HUES6 (cell line): Measurements from ENCODE around the gene SNTG2.
A peak's percentile ranks its signal among the peaks of the same experiment; 100 is the strongest.

Source experiments
- H3K27ac ChIP-seq: 2 replicates; pipeline ENCODE4 v1.7.0; 2013; ENCODE audit warnings: low read depth, mild to moderate bottlenecking, low read length, inconsistent platforms
- H3K27me3 ChIP-seq: 2 replicates; pipeline ENCODE4 v1.6.1; 2013; ENCODE audit warnings: low read length; ENCODE audit not compliant: control insufficient read depth, insufficient read depth
- H3K36me3 ChIP-seq: 2 replicates; pipeline ENCODE4 v1.6.1; 2013; ENCODE audit warnings: low read length; ENCODE audit not compliant: control insufficient read depth, insufficient read depth
- H3K4me1 ChIP-seq: 2 replicates; pipeline ENCODE4 v1.6.1; 2013; ENCODE audit warnings: low read length; ENCODE audit not compliant: control insufficient read depth, insufficient read depth
- H3K4me3 ChIP-seq: 2 replicates; pipeline ENCODE4 v1.5.1; 2013; ENCODE audit warnings: low read depth, low read length
- H3K9ac ChIP-seq: one replicate; pipeline ENCODE4 v1.6.1; 2013; ENCODE audit warnings: mild to moderate bottlenecking, low read length
- H3K9me3 ChIP-seq: 2 replicates; pipeline ENCODE4 v1.6.1; 2013; ENCODE audit warnings: low read depth, low read length; ENCODE audit not compliant: control insufficient read depth, insufficient read depth

The SNTG2 gene

DNA sequence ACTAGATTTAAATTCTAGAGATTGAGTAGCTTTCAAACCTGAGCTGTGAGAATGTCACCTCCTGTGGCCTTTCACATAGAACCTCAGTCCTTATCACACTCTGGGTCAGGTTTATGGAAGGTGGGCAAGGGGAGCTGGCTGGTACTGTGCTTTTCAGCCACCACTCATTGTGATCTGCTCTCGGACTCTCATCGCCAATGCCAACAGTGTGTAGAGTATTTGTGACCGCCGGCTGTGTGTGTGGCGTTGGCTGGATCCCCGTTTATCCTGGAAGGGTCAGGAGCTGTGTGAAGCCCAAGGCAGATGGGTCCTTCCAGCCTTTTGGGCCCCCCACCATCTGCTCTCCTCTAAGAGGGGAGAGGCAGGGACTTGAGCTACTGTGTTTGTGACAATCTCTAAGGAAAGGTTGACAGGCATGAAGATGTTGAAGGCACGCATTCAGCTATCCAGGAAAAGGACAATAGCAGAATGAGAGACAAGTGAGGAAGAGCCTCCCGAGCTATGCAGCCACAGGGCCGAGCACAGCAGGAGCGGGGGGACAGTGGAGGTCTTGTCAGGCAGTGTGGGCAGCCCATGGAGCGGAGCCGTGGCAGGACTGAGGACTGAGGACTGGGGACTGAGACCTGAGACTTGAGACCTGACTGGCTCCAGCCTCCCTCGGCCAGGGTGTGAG is 355.5 kb downstream of the SNTG2 start:
- H3K27me3 ChIP-seq, result no peaks in the 10 kb centered on the region
- H3K4me3 ChIP-seq, result no peak overlapping the region
- H3K36me3 ChIP-seq, result no peaks in the 10 kb centered on the region
- peaks cover 12% of the 10 kb centered on the region for H3K4me1 ChIP-seq
- H3K9me3 ChIP-seq, result no peaks in the 10 kb centered on the region
- no peak overlapping the region for H3K27ac ChIP-seq
- H3K9ac ChIP-seq, result peak overlapping the region; percentile 25

DNA sequence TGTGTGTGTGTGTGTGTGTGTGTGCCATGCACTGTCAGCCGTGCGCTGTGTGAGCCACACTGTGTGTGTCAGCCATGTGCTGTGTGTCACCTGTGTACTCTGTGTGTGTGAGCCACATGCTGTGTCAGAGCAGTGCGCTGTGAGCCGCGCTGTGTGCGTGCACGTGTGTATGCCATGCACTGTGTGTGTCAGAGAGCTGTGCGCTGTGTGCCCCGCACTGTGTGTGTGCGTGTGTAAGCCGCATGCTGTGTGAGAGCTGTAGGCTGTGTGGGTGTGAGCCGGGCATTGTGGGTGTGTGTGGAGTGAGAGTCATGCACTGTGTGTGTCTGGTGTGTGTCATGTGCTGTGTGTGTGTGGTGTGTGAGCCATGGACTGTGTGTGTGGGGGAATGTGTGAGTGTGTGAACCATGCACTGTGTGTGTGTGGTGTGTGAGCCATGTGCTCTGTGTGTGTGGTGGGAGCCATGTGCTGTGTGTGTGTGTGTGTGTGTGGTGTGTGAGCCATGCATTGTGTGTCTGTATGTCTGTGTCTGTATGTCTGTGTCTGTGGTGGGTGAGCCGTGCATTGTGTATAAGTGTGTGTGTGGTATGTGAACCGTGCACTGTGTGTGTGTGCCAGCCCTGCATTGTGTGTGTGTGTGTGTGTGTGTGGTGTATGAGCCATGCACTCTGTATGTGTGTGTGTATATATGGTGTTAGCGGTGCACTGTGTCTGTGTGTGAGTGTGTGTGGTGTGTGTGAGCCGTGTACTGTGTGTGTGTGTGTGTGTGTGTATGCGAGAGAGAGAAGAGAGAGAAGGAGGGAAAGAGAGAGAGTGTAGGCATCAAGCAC is 356.3 kb downstream of the SNTG2 start:
- H3K36me3 ChIP-seq, result no peaks in the 10 kb centered on the region
- H3K9ac ChIP-seq, result peak overlapping the region; percentile 25
- no peak overlapping the region for H3K4me3 ChIP-seq
- H3K4me1 ChIP-seq, result peaks cover 12% of the 10 kb centered on the region
- no peaks in the 10 kb centered on the region for H3K9me3 ChIP-seq
- no peak overlapping the region for H3K27ac ChIP-seq
- no peaks in the 10 kb centered on the region for H3K27me3 ChIP-seq

DNA sequence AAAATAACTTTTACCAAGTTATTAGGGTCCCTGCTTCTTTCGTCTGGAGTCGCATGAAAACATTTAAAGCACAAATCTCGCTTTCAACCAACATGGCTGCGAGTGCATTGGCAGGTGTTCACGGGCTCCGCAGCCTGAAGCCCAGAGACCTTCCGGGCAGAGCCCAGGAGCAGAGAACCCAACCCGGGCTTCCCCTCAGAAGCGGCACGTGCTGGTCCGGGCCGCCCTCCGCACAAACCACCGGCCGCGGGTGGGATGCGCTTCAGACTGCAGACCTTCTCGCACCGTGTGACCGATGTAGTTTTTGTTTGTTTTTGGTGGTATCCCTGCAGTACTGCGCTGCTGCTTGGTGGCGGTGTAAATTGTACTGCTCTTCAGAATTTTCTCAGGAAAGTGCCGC is 357.0 kb downstream of the SNTG2 start:
- Histone ChIP-seq H3K9ac (no peak overlapping the region), H3K27me3 (no peaks in the 10 kb centered on the region), H3K27ac (no peak overlapping the region), H3K4me1 (peaks cover 12% of the 10 kb centered on the region), H3K9me3 (no peaks in the 10 kb centered on the region), H3K4me3 (no peak overlapping the region), H3K36me3 (no peaks in the 10 kb centered on the region)

DNA sequence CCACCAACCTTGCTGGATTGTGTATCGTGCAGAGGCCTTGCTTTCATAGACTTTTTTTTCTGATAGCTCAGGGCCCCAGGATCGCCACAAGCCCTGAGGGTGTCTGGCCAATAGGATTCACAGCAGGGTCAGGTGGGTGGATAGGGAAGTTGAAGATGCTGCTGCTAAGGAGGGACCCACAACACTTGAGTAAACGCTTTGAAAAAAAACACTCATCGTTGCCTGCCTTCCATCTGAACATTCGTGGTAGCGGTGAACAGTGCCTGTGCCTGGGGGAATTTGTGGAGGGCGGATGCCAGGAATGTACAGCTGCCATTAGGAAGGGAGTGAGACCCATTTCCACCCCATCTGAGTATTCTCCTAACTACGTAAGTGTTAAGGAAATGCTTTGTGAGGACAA is 358.0 kb downstream of the SNTG2 start:
- H3K4me1 ChIP-seq, result peaks cover 12% of the 10 kb centered on the region
- no peak overlapping the region for H3K4me3 ChIP-seq
- H3K9ac ChIP-seq, result no peak overlapping the region
- no peak overlapping the region for H3K27ac ChIP-seq
- H3K9me3 ChIP-seq, result no peaks in the 10 kb centered on the region
- no peaks in the 10 kb centered on the region for H3K36me3 ChIP-seq
- no peaks in the 10 kb centered on the region for H3K27me3 ChIP-seq

DNA sequence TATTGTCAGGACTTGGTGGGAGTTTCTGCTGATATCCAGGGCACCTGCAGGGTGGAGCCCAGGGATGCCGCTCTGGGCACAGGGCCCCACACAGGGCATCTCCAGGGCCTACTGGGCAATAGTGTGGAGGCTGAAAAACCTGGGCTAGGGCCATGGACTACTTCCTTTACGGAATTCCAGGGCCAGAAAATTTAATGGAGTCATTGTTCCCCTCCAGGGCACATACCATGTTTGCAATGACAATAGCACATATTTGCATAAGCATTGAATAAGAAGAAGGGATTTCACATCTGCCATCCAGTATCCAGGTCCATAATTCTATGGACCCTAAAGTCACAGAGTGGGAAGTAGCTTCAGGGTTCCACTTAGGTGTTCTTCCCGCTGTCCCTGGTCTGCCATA is 358.9 kb downstream of the SNTG2 start:
- Histone ChIP-seq H3K4me3 (no peak overlapping the region; the same call in 1 of the 2 replicates), H3K36me3 (no peaks in the 10 kb centered on the region), H3K27ac (peak overlapping the region; percentile 77; the same call in 1 of the 2 replicates), H3K9me3 (no peaks in the 10 kb centered on the region), H3K9ac (no peak overlapping the region), H3K27me3 (no peaks in the 10 kb centered on the region), H3K4me1 (peaks cover 12% of the 10 kb centered on the region)

DNA sequence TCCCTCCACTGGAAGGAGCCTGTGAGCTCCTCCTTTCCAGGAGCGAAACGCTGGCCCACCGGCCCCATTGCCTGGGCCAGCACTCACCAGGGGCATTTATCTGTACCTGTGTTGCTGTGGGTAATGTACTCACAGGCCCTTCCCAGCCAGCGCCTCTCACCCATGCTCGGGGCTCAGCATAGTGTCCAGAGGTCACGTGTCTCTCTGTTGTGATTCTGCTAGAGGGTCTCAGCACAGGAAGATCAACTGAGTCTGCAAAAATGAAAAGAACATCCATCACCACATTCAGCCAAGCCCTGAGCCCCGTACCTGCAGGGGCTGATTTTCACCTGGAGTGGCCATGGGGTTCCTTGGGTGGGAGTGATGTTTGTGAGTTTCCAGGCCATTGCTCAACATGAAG is 359.6 kb downstream of the SNTG2 start:
- Histone ChIP-seq H3K9me3 (no peaks in the 10 kb centered on the region), H3K36me3 (no peaks in the 10 kb centered on the region), H3K4me3 (no peak overlapping the region), H3K27me3 (no peaks in the 10 kb centered on the region), H3K4me1 (peaks cover 12% of the 10 kb centered on the region), H3K27ac (peak overlapping the region; percentile 77; the same call in 1 of the 2 replicates), H3K9ac (no peak overlapping the region)

DNA sequence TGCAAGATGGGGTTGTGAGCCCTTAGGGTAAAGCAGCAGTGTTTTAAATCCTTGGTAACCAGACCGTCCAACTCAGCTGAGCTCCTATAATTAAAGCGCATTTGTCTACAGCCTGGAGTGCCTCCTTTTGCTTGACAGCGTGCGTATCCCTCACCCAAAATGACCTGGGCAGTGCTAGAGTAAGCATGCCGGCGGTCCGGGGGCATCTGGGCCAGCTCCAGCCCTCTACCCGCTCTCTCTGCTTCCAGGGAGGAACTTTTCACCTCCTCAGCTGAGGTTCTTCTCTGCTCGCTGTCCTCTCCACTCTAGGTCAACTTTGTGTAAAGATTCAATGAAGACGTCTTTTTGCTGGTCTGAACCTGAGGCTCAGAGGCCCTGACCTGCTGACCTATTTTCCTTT is 360.2 kb downstream of the SNTG2 start:
- H3K4me3 ChIP-seq, result no peak overlapping the region
- H3K4me1 ChIP-seq, result peaks cover 12% of the 10 kb centered on the region
- H3K36me3 ChIP-seq, result no peaks in the 10 kb centered on the region
- H3K9me3 ChIP-seq, result no peaks in the 10 kb centered on the region
- H3K27ac ChIP-seq, result no peak overlapping the region
- H3K27me3 ChIP-seq, result no peaks in the 10 kb centered on the region
- no peak overlapping the region for H3K9ac ChIP-seq

DNA sequence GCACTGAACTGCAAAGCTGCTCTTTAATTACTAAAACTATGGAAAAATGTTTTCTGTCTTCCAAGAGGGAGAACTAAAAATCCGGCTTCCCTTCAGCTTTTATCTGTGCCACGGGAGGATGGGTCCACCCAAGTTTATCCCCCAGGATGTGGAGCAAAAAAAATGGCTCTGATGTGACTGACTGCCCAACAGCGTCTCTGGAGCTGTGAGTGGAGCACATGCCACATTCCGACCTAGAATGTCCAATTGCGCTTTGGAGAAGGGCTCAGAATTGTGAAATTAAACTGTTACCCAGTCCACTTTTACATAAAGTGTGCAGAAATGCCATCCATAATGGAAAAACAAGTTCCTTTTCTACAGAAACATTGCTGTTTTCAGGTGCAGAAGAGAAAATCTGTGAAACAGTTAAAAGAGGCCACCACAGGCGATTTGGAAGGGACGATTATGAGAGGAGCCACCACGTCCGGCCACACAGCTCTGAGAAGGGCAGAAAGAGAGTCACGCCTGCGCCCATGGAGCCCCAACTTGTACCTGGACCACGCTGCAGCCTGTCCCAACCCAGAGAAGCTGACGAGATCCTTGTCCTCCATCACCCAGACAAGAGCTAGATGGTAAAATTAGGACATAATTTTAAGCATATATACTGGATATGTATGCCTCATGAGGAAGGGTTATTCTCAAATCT is 362.7 kb downstream of the SNTG2 start:
- no peak overlapping the region for H3K4me3 ChIP-seq
- H3K4me1 ChIP-seq, result peaks cover 12% of the 10 kb centered on the region
- no peaks in the 10 kb centered on the region for H3K27me3 ChIP-seq
- H3K9me3 ChIP-seq, result no peaks in the 10 kb centered on the region
- no peak overlapping the region for H3K9ac ChIP-seq
- no peaks in the 10 kb centered on the region for H3K36me3 ChIP-seq
- no peak overlapping the region for H3K27ac ChIP-seq

DNA sequence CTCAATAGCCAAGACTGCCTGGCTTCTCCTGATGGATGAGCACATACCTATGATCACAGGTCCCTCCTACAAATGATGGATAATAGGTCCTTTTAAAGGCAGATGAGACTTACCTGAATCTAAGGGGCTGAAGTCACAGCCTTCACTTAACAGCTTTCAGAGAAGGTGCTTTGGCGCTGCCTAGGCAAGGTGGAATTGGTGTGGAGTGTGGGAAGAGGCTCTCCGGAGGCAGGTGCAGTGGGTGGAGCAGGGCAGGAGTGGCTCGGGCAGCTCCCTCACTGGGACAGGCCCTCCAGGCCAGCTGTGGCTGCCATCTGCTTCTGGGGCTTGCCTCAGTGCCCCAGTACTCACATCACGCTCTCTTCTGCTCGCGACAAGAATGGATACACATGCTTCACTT is 363.6 kb downstream of the SNTG2 start:
- Histone ChIP-seq H3K27ac (no peak overlapping the region), H3K9me3 (no peaks in the 10 kb centered on the region), H3K27me3 (no peaks in the 10 kb centered on the region), H3K36me3 (no peaks in the 10 kb centered on the region), H3K4me1 (peaks cover 10% of the 10 kb centered on the region), H3K4me3 (no peak overlapping the region), H3K9ac (no peak overlapping the region)

DNA sequence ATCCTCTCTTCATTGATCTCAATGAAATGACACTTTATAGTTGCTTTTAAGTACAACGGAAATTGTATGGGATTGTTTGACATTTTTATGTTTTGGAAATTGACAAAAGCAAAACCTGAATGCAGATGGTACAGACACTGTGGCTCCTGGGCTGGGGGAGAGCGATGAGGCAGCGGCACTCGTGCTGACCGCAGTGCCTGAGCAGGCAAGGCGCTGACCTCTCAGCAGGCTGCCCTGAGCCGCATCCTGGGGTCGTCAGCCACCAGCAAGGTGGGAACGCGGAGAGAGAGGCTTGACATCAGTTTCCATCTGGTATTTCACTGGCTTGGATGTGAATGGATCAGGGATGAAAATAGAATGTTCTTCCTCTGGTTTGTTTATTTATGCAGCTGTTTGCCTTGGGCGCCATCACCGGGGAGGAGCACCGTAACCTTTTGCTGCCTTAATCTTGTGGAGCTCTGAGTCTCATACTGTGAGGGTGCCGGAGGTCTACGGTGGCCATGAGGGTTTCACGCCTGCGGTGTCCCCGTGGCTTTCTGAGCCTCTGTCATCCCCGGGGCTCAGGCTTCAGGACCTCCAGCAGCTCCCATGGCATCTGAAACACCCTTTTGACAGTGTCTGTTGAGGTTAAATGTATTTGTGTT is 367.8 kb downstream of the SNTG2 start:
- Histone ChIP-seq H3K27me3 (no peaks in the 10 kb centered on the region), H3K4me3 (no peak overlapping the region), H3K4me1 (no peaks in the 10 kb centered on the region), H3K9me3 (no peaks in the 10 kb centered on the region), H3K9ac (no peak overlapping the region), H3K36me3 (no peaks in the 10 kb centered on the region), H3K27ac (no peak overlapping the region)
